NK-92 treated with Interleukin-12 subunit alpha and Interleukin-12 subunit beta, amount 100 ng/mL, for 24 hours (cell line): ENCODE results near the gene SNAI1.

ENCODE experiments used
- DNase-seq: peaks from one replicate; lab custom pipeline; 2025; lab: John Stamatoyannopoulos, UW

The SNAI1 gene

GRCh38 chr20:50037575-50037974 lies 54.8 kb downstream of the SNAI1 start:
- no peak for DNase-seq

- DNase-seq: no peak
These were observed 55.4 kb downstream of the SNAI1 start for GRCh38 chr20:50038169-50038568.
